ENCODE measurements around the gene MISFA. TPM values are rescaled to one million over a fixed set of nuclear protein-coding genes. Genes with fewer than 3 reads are reported as not detected.
"Not testable (repeated sequence)": the region's sequence is repeated elsewhere in the genome, so short reads cannot be mapped to it uniquely, and the experiment has no call there.

The MISFA gene
- total RNA-seq, 1 donor from 2014 or later, result 2.9 TPM

DNA sequence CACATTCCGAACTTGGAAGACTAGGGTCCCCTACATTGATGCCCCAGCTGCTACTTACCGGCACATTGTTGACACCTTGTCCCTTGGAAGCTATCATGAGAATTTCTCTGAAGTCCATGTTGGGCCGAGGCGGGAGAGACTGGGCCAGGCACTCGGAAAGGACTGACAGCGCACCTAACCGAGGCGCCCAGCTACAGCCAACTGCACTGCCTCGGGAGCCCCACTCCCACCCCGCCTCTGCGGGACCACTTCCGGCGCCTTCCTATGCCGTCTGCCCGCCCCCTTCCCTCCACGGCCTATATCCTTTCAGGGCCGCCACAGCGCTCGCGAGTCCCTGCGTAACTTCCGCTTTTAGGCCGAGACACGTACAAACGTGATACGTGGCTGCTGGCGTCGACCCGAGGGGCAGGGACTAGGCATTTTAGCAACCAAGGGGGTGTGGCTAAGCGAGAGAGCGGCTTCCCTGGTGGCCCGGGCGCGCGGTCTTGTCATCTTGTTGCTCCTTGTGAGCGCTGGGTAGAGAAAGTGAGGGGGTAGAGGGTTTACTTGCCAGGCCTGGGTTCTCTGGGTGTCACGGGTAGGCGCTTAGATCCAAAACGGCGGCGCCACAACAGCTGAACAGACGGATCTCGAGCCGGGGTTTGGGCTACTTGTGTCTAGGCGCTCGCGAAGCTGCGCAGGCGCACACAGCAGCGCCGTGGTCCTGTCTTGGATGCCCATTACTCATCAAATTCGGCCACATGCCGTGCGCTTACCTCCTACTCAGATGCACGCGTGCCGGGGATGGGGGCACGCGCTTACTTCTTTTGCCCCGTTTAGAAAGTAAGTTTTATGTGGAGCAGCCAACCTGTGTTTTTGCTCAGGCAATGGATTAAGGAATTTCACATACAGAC lies 34.8 kb downstream of the MISFA start, which contains the start of gene SPTY2D1:
Gene SPTY2D1 (minus strand): TSS at position 203 of the 893 bp plus-strand sequence. CDS start 85 bp downstream, at position 118.
- peak within 1 kb of the TSS; percentile 93 for H2AFZ ChIP-seq (ENCODE audit: low read depth, low read length)
- no peaks in the 10 kb centered on the region for H3K27me3 ChIP-seq (ENCODE audit: insufficient read depth, low read length)
- peaks cover 9% of the 10 kb centered on the region for H3K4me1 ChIP-seq (ENCODE audit: insufficient read depth, low read length)
- Mint-ChIP-seq H3K27me3 (ENCODE audit: low read depth, unreplicated experiment) (peaks cover 2% of the 10 kb centered on the region), H3K4me1 (ENCODE audit: low read depth, unreplicated experiment) (no peaks in the 10 kb centered on the region), H3K27ac (ENCODE audit: unreplicated experiment) (peak within 1 kb of the TSS; percentile 100), H3K4me3 (ENCODE audit: unreplicated experiment) (peak within 1 kb of the TSS; percentile 100), H3K36me3 (ENCODE audit: low read depth, unreplicated experiment) (no peaks in the 10 kb centered on the region), H3K9me3 (ENCODE audit: unreplicated experiment) (no peaks in the 10 kb centered on the region)
- no peak for TF ChIP-seq EZH2 (IDR thresholded peaks at IDR 0.05; ENCODE audit: insufficient read depth, low read length)
- TF ChIP-seq, protein P1, sequence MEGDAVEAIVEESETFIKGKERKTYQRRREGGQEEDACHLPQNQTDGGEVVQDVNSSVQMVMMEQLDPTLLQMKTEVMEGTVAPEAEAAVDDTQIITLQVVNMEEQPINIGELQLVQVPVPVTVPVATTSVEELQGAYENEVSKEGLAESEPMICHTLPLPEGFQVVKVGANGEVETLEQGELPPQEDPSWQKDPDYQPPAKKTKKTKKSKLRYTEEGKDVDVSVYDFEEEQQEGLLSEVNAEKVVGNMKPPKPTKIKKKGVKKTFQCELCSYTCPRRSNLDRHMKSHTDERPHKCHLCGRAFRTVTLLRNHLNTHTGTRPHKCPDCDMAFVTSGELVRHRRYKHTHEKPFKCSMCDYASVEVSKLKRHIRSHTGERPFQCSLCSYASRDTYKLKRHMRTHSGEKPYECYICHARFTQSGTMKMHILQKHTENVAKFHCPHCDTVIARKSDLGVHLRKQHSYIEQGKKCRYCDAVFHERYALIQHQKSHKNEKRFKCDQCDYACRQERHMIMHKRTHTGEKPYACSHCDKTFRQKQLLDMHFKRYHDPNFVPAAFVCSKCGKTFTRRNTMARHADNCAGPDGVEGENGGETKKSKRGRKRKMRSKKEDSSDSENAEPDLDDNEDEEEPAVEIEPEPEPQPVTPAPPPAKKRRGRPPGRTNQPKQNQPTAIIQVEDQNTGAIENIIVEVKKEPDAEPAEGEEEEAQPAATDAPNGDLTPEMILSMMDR (IDR thresholded peaks at IDR 0.05; ENCODE audit: insufficient read depth, low read depth, low read length), result no peak
- peaks cover 48% of the 10 kb centered on the region for H3K79me2 ChIP-seq (ENCODE audit: insufficient read depth, low read length)
- H3K4me3 ChIP-seq (ENCODE audit: insufficient read depth, low read depth, low read length), result peak within 1 kb of the TSS; percentile 92
- no peaks in the 10 kb centered on the region for H3K9me3 ChIP-seq (ENCODE audit: insufficient read depth, low read depth, low read length)
- no peaks in the 10 kb centered on the region for H3K36me3 ChIP-seq (ENCODE audit: insufficient read depth, low read length)
- H3K27ac ChIP-seq (ENCODE audit: low read depth, low read length), result peak within 1 kb of the TSS; percentile 99
- H3K4me2 ChIP-seq (ENCODE audit: low read length), result peak within 1 kb of the TSS; percentile 94
- peak within 1 kb of the TSS; percentile 95 for H3K9ac ChIP-seq (ENCODE audit: low read length)
- peaks cover 30% of the 10 kb centered on the region for H4K20me1 ChIP-seq (ENCODE audit: insufficient read depth, low read length)
- FAIRE-seq, result peak; percentile 50
- peak; percentile 98 for DNase-seq (ENCODE audit: low read depth)

GRCh38 chr11:18641677-18642076 lies 42.1 kb downstream of the MISFA start:
- no peak overlapping the region for H3K9ac ChIP-seq (ENCODE audit: low read length)
- peaks cover 3% of the 10 kb centered on the region for H3K27me3 ChIP-seq (ENCODE audit: insufficient read depth, low read length)
- H3K9me3 Mint-ChIP-seq (ENCODE audit: unreplicated experiment), result peaks cover 3% of the 10 kb centered on the region
- peaks cover 12% of the 10 kb centered on the region for H3K27me3 Mint-ChIP-seq (ENCODE audit: low read depth, unreplicated experiment)
- no peaks in the 10 kb centered on the region for H3K36me3 ChIP-seq (ENCODE audit: insufficient read depth, low read length)
- no peak overlapping the region for H2AFZ ChIP-seq (ENCODE audit: low read depth, low read length)
- H3K4me1 Mint-ChIP-seq (ENCODE audit: low read depth, unreplicated experiment), result no peaks in the 10 kb centered on the region
- H3K27ac ChIP-seq (ENCODE audit: low read depth, low read length), result no peak overlapping the region
- no peak overlapping the region for H3K27ac Mint-ChIP-seq (ENCODE audit: unreplicated experiment)
- no peaks in the 10 kb centered on the region for H3K79me2 ChIP-seq (ENCODE audit: insufficient read depth, low read length)
- no peak for TF ChIP-seq EZH2 (IDR thresholded peaks at IDR 0.05; ENCODE audit: insufficient read depth, low read length)
- TF ChIP-seq, protein P1 (IDR thresholded peaks at IDR 0.05; ENCODE audit: insufficient read depth, low read depth, low read length), result no peak
- H3K4me3 ChIP-seq (ENCODE audit: insufficient read depth, low read depth, low read length), result no peak overlapping the region
- DNase-seq (ENCODE audit: low read depth), result no peak
- no peak overlapping the region for H3K4me2 ChIP-seq (ENCODE audit: low read length)
- H4K20me1 ChIP-seq (ENCODE audit: insufficient read depth, low read length), result no peaks in the 10 kb centered on the region
- FAIRE-seq, result no peak
- H3K4me3 Mint-ChIP-seq (ENCODE audit: unreplicated experiment), result no peak overlapping the region
- no peaks in the 10 kb centered on the region for H3K9me3 ChIP-seq (ENCODE audit: insufficient read depth, low read depth, low read length)
- no peaks in the 10 kb centered on the region for H3K36me3 Mint-ChIP-seq (ENCODE audit: low read depth, unreplicated experiment)
- no peaks in the 10 kb centered on the region for H3K4me1 ChIP-seq (ENCODE audit: insufficient read depth, low read length)

DNA sequence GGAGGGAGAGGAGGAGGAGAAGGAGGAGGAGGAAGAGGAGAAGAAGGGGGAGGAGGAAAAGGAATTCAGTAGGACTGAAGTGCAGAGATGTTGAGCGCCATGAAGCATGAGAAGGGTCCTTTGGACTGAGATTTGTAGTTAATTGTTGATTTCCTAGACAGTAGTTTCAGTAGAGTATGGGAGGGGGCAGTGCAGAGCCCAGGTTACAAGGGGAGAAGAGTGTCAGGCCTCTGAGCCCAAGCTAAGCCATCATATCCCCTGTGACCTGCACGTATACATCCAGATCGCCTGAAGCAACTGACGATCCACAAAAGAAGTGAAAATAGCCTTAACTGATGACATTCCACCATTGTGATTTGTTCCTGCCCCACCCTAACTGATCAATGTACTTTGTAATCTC lies 43.4 kb downstream of the MISFA start:
- H3K4me1 Mint-ChIP-seq (ENCODE audit: low read depth, unreplicated experiment); H3K27ac Mint-ChIP-seq (ENCODE audit: unreplicated experiment); H3K36me3 Mint-ChIP-seq (ENCODE audit: low read depth, unreplicated experiment); H4K20me1 ChIP-seq (ENCODE audit: insufficient read depth, low read length); H2AFZ ChIP-seq (ENCODE audit: low read depth, low read length); H3K36me3 ChIP-seq (ENCODE audit: insufficient read depth, low read length); H3K9me3 ChIP-seq (ENCODE audit: insufficient read depth, low read depth, low read length); H3K9ac ChIP-seq (ENCODE audit: low read length); H3K79me2 ChIP-seq (ENCODE audit: insufficient read depth, low read length); H3K27me3 ChIP-seq (ENCODE audit: insufficient read depth, low read length); H3K4me1 ChIP-seq (ENCODE audit: insufficient read depth, low read length); H3K27ac ChIP-seq (ENCODE audit: low read depth, low read length); H3K4me3 ChIP-seq (ENCODE audit: insufficient read depth, low read depth, low read length); FAIRE-seq; DNase-seq (ENCODE audit: low read depth); H3K9me3 Mint-ChIP-seq (ENCODE audit: unreplicated experiment); H3K4me3 Mint-ChIP-seq (ENCODE audit: unreplicated experiment); H3K4me2 ChIP-seq (ENCODE audit: low read length): not testable (repeated sequence)
- H3K27me3 Mint-ChIP-seq (ENCODE audit: low read depth, unreplicated experiment), result peaks cover 10% of the 10 kb centered on the region
